GM21528 (cell line): Measurements from ENCODE around the gene TRIM4.
"Not testable (repeated sequence)": the region's sequence is repeated elsewhere in the genome, so short reads cannot be mapped to it uniquely, and the experiment has no call there.

ENCODE experiments used
- ATAC-seq: cut with Tn5 transposase; IDR thresholded peaks from one replicate; pipeline ENCODE4 v1.9.1; 2021; ENCODE audit warnings: mild to moderate bottlenecking, moderate library complexity; ENCODE audit not compliant: unreplicated experiment, low FRiP score

Gene TRIM4

GRCh38 chr7:99923200-99923599 is 3.9 kb upstream of the TRIM4 start:
- no peak for ATAC-seq

GRCh38 chr7:99920149-99920548 is 819 bp upstream of the TRIM4 start:
- no peak for ATAC-seq

- no peak for ATAC-seq
These were observed 433 bp upstream of the TRIM4 start for GRCh38 chr7:99919814-99920112.

GRCh38 chr7:99910976-99911375 is 8.4 kb downstream of the TRIM4 start:
- no peak for ATAC-seq

GRCh38 chr7:99901581-99901980 is 17.7 kb downstream of the TRIM4 start:
- no peak for ATAC-seq

- ATAC-seq, result no peak
These were observed 19.4 kb downstream of the TRIM4 start for GRCh38 chr7:99899830-99900519.

GRCh38 chr7:99898836-99899235 is 20.5 kb downstream of the TRIM4 start:
- ATAC-seq, result no peak

- ATAC-seq, result no peak
These were observed 21.3 kb downstream of the TRIM4 start for GRCh38 chr7:99898023-99898357.

- no peak for ATAC-seq
These were observed 21.9 kb downstream of the TRIM4 start for GRCh38 chr7:99897322-99898022.

- no peak for ATAC-seq
These were observed 24.6 kb downstream of the TRIM4 start for GRCh38 chr7:99894738-99895137.

- no peak for ATAC-seq
These were observed 26.1 kb downstream of the TRIM4 start for GRCh38 chr7:99893280-99893679.

GRCh38 chr7:99890348-99890747 is 29.0 kb downstream of the TRIM4 start:
- ATAC-seq, result not testable (repeated sequence)

GRCh38 chr7:99888366-99888765 is 31.0 kb downstream of the TRIM4 start:
- not testable (repeated sequence) for ATAC-seq

GRCh38 chr7:99881370-99881769 is 38.0 kb downstream of the TRIM4 start:
- ATAC-seq, result no peak

GRCh38 chr7:99876933-99877332 is 42.4 kb downstream of the TRIM4 start, which contains the start of gene OR2AE1:
TSS of gene OR2AE1 (minus strand) at chr7:99877033. CDS start at chr7:99877033, 0 bp downstream.
- no peak for ATAC-seq

GRCh38 chr7:99876491-99876890 is 42.8 kb downstream of the TRIM4 start:
- no peak for ATAC-seq

- ATAC-seq, result no peak
These were observed 51.1 kb downstream of the TRIM4 start for GRCh38 chr7:99868246-99868645.

- ATAC-seq, result not testable (repeated sequence)
These were observed 51.9 kb downstream of the TRIM4 start for GRCh38 chr7:99867477-99867876.

GRCh38 chr7:99863847-99864440 is 55.4 kb downstream of the TRIM4 start:
- ATAC-seq, result no peak

GRCh38 chr7:99860281-99861127 is 58.8 kb downstream of the TRIM4 start:
- no peak for ATAC-seq

GRCh38 chr7:99855236-99855635 is 64.1 kb downstream of the TRIM4 start:
- no peak for ATAC-seq
